ENCODE measurements around the gene CPS1. TPM values are rescaled to one million over a fixed set of nuclear protein-coding genes. Genes with fewer than 3 reads are reported as not detected.

Gene CPS1
- total RNA-seq, 2 experiments from 2014 or later, result 1.6 to 2.4 TPM

DNA sequence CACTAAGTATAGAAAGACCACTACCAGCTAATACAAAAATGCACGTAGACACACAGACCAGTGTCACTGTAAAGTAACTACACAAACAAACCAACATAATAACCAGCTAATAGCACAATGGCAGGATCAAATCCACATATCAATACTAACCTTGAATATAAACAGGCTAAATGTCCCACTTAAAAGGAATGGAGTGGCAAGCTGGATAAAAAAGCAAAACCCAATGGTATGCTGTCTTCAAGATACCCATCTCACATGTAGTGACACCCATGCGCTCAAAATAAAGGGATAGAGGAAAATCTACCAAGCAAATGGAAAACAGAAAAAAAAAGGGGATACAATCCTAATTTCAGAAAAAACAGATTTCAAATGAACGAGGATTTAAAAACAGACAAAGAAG is 41.8 kb downstream of the CPS1 start:
- ChIA-PET CTCF (no interaction called here), POLR2A (no interaction called here)

DNA sequence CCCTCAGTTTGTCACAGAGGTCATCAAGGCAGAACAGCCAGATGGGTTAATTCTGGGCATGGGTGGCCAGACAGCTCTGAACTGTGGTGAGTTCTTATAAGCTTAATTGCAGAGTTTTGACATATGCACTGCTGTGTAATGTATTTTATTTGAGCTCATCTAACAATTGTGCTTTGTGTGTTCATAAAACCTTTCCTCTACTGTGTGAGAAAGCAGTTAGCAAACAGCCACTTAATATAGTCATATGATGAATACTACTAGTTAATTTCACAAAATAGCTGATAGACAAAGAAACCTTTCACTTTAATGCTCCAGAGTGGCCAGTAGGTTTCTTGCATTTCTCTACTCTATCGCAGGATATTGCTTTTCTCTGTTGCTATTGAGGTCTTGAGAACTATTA is 43.1 kb downstream of the CPS1 start:
- POLR2A ChIA-PET, result no interaction called here
- CTCF ChIA-PET, result no interaction called here

GRCh38 chr2:210604666-210605065 is 48.3 kb downstream of the CPS1 start:
- CTCF ChIA-PET, result no interaction called here
- POLR2A ChIA-PET, result no interaction called here

- POLR2A ChIA-PET, result no interaction called here
- CTCF ChIA-PET, result interaction anchor here (0.7 kb wide), 1 partner anchor 555 kb away, joined by 3 read pairs; no protein-coding TSS in a partner anchor
Measured at GRCh38 chr2:210606001-210606400, 49.6 kb downstream of the CPS1 start.

DNA sequence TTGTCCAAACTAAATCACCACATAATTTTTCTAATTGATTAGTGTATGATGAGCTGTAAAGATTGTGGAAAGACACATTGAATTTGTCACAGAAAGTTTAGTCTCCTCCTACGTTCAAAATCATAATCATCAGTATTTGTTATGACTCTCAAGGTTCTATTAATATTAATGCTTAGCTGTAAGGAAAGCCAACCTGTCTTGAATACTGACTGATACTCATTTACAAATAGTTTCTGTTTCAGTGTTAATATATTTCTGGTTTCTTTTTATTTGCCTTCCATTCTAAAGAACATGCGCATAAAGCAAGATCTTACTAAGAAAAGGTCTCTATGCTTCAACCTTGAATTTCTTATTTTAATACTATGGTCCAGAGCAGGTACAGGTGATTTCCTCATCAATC is 55.1 kb downstream of the CPS1 start:
- ChIA-PET POLR2A (no interaction called here), CTCF (no interaction called here)

DNA sequence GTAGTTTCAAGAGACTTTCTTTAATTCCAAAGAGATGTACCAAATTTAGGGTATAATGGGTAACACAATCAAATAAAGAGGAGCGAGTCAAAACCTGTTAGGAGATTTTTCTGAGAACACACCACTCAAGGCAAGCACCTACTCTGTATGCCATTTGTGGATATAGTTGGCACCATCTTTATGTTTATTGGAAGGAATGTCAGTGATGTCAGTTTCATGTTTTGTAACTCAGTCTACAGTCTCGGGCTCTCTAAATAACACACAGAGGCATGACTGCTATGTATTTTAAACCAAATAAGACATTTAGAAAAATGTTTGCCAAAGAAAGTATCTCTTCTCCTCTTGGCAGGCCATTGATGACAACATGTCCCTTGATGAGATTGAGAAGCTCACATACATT is 59.7 kb downstream of the CPS1 start:
- CTCF ChIA-PET, result no interaction called here

DNA sequence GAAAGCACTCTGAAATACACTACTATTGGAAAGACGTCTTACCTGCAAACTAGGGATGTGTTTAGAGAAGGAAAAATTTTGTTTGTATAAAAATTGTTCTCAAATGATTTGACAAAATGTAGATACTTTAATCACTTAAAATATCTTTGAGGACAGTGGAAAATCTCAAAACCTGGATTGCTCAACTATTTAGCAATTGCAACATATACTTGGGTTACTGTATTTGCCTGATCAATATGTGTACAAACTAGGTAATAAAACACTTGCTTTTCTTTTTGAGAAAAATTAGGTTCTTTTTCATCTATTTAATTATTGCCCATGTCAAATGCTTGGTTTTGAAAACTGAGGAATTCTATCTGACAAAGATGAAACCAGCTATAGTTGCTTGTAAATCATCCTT is 60.9 kb downstream of the CPS1 start:
- POLR2A ChIA-PET, result no interaction called here
- CTCF ChIA-PET, result no interaction called here

More for the DNA sequence above, 59.7 kb downstream of the CPS1 start:
- POLR2A ChIA-PET, result no interaction called here

- POLR2A ChIA-PET, result no interaction called here
- CTCF ChIA-PET, result no interaction called here
Measured at GRCh38 chr2:210617732-210618330, 61.4 kb downstream of the CPS1 start.

GRCh38 chr2:210620456-210620855 is 64.1 kb downstream of the CPS1 start:
- ChIA-PET CTCF (no interaction called here), POLR2A (no interaction called here)

- CTCF ChIA-PET, result no interaction called here
- POLR2A ChIA-PET, result no interaction called here
Measured at GRCh38 chr2:210623506-210623905, 67.1 kb downstream of the CPS1 start.

DNA sequence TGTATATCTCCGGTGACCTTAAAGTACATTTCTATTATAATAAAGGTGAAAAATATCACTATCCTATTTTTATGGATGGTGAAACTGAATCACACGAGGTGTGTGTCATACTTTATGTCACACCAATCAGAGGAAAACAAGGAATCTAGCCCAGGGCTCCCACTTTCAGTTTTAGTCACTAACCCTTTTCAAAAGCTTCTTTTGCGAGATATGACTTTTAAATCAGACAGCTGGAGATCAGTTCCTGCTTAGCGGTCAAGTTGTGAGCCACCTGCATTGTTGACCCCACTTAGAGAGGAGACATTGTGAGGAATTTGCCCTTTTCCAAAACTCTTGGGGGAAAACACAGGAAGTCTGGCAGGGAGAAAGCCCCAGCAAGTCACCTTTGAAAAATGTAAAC is 70.5 kb downstream of the CPS1 start:
- ChIA-PET CTCF (interaction anchor here (1.1 kb wide), 1 partner anchor 12 kb away, joined by 3 read pairs; no protein-coding TSS in a partner anchor), POLR2A (no interaction called here)

- CTCF ChIA-PET, result no interaction called here
- POLR2A ChIA-PET, result no interaction called here
Measured at GRCh38 chr2:210630873-210631560, 74.6 kb downstream of the CPS1 start.

GRCh38 chr2:210633699-210634098 is 77.3 kb downstream of the CPS1 start:
- CTCF ChIA-PET, result no interaction called here
- POLR2A ChIA-PET, result no interaction called here

DNA sequence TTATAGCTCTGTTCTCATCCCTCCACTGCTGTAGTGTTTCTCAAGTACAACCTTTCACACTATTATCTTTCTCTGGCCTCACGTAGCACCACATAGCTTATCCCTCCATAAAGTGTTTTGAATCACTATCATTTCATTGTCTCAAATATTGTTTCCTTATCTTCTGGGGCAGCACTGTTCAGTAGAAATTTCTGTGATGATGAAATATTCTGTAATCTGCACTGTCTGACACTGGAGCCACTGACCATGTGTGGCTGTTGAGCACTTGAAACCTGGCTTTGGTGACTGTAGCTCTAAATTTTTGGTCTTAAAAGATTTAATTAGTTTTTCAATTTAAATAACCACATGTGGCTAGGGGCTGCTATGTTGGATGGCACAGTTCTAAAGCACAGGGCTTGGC is 78.9 kb downstream of the CPS1 start:
- CTCF ChIA-PET, result no interaction called here

DNA sequence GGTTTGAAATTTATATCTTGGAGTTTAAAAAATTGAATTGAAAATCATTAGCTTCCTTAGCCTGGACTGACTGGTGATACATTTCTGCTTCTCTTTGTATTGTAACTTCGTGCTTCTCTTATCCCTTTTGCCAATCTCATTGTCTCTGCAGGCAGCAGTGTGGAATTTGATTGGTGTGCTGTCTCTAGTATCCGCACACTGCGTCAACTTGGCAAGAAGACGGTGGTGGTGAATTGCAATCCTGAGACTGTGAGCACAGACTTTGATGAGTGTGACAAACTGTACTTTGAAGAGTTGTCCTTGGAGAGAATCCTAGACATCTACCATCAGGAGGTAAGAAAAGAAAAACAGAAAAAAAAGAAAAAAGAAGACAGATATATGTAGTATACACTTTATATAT is 85.9 kb downstream of the CPS1 start:
- POLR2A ChIA-PET, result no interaction called here
- CTCF ChIA-PET, result no interaction called here

More for the DNA sequence above, 78.9 kb downstream of the CPS1 start:
- POLR2A ChIA-PET, result no interaction called here

- POLR2A ChIA-PET, result no interaction called here
- CTCF ChIA-PET, result no interaction called here
Measured at GRCh38 chr2:210647151-210647550, 90.8 kb downstream of the CPS1 start.

GRCh38 chr2:210654091-210654490 is 97.7 kb downstream of the CPS1 start:
- ChIA-PET CTCF (no interaction called here), POLR2A (no interaction called here)

DNA sequence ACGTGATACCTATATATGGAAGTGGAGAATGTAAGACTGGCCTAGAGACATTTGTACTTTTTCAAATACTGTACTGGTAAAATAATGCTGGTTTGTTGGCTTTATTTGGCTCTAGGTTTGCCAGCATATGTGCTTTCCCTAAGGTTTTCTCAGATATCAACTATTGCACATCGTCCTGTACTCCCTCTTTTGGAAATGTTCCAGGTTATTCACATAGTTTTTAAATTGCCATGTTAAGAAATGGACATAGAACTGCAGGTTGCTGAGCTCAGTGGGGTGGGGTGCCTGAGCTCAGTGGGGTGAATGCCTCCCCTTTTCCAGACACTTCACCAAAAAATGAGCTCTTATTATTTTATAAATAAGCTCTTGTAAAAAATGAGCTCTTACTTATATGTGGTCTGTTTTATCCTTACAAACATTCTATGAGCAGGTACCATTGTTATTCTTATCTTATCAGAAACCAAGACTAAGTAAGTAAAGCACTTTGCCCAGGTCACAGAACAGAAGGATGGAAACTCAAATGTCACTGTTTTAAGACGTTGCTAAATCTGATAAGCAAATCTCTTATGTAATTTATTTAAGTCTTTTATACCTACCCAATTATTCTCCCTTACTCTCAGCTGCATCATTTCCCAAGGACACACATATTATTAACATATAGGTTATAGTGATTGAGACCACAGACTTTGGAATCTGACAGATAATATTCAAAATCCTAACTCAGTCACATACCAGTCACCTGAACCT is 99.0 kb downstream of the CPS1 start:
- POLR2A ChIA-PET, result no interaction called here
- CTCF ChIA-PET, result no interaction called here

GRCh38 chr2:210657874-210658273 is 101.5 kb downstream of the CPS1 start:
- POLR2A ChIA-PET, result no interaction called here
- CTCF ChIA-PET, result no interaction called here

- POLR2A ChIA-PET, result no interaction called here
Measured at GRCh38 chr2:210660751-210661150, 104.4 kb downstream of the CPS1 start.

GRCh38 chr2:210662560-210662959 is 106.2 kb downstream of the CPS1 start:
- ChIA-PET CTCF (no interaction called here), POLR2A (no interaction called here)

More at GRCh38 chr2:210660751-210661150, 104.4 kb downstream of the CPS1 start:
- CTCF ChIA-PET, result no interaction called here

Data from activated CD8-positive, alpha-beta memory T cell treated with anti-CD3 and anti-CD28 coated beads for 36 hours (primary cell).